ELF-1 (cell line): ENCODE data around the gene CNST.
A peak's percentile ranks its signal among the peaks of the same experiment; 100 is the strongest.
"Not testable (repeated sequence)": the region's sequence is repeated elsewhere in the genome, so short reads cannot be mapped to it uniquely, and the experiment has no call there.

Source experiments
- DNase-seq: peaks from one replicate; pipeline ENCODE4 v3.0.0-alpha.2; 2016; ENCODE audit warnings: low read depth, low spot score

The CNST gene

GRCh38 chr1:246559310-246559709 is 6.9 kb upstream of the CNST start:
- DNase-seq, result no peak

GRCh38 chr1:246560833-246561232 is 5.4 kb upstream of the CNST start:
- DNase-seq, result peak; percentile 28

GRCh38 chr1:246564839-246565750 is 1.2 kb upstream of the CNST start:
- no peak for DNase-seq

GRCh38 chr1:246565751-246566127 is 517 bp upstream of the CNST start:
- DNase-seq, result no peak

- DNase-seq, result peak; percentile 14
These were observed 773 bp downstream of the CNST start for GRCh38 chr1:246566813-246567645.

GRCh38 chr1:246567646-246568235 is 1.5 kb downstream of the CNST start:
- DNase-seq, result no peak

GRCh38 chr1:246569248-246570238 is 3.3 kb downstream of the CNST start:
- DNase-seq, result no peak

- not testable (repeated sequence) for DNase-seq
These were observed 5.1 kb downstream of the CNST start for GRCh38 chr1:246571309-246571708.

- no peak for DNase-seq
These were observed 5.7 kb downstream of the CNST start for GRCh38 chr1:246571953-246572352.

- DNase-seq, result no peak
These were observed 6.5 kb downstream of the CNST start for GRCh38 chr1:246572785-246573184.

GRCh38 chr1:246573491-246573890 is 7.2 kb downstream of the CNST start:
- DNase-seq, result no peak

GRCh38 chr1:246576709-246577032 is 10.4 kb downstream of the CNST start:
- DNase-seq, result no peak

GRCh38 chr1:246577082-246577719 is 10.9 kb downstream of the CNST start:
- DNase-seq, result no peak

GRCh38 chr1:246577720-246578106 is 11.5 kb downstream of the CNST start:
- DNase-seq, result no peak

- DNase-seq, result no peak
These were observed 13.6 kb downstream of the CNST start for GRCh38 chr1:246579818-246580217.

- DNase-seq, result no peak
These were observed 14.5 kb downstream of the CNST start for GRCh38 chr1:246580497-246581370.

GRCh38 chr1:246582301-246583055 is 16.2 kb downstream of the CNST start:
- DNase-seq, result peak; percentile 12

GRCh38 chr1:246583056-246583440 is 16.8 kb downstream of the CNST start:
- no peak for DNase-seq
